ENCODE data around the gene CFAP299.
"Not testable (repeated sequence)": the region's sequence is repeated elsewhere in the genome, so short reads cannot be mapped to it uniquely, and the experiment has no call there.

The CFAP299 gene

DNA sequence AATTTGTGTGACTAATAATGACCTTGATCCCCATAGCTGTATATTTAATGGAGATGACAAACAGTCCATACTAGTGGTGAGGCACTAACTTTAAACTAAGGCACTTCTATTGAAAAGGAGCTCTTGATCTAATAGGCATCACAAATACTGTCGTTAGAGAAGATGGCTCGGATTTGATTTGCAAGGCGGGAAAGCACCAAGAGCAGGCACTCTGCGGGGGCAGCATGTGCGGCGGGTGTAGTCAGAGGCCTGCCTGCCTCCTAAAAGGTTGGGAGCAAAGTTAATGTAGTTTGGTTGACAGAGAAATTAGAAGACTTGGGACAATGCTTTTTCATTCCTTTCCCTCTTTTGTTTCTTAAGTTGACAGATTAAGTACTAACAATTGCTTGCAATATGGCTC lies 278.8 kb downstream of the CFAP299 start:
- DNase-seq = no peak

DNA sequence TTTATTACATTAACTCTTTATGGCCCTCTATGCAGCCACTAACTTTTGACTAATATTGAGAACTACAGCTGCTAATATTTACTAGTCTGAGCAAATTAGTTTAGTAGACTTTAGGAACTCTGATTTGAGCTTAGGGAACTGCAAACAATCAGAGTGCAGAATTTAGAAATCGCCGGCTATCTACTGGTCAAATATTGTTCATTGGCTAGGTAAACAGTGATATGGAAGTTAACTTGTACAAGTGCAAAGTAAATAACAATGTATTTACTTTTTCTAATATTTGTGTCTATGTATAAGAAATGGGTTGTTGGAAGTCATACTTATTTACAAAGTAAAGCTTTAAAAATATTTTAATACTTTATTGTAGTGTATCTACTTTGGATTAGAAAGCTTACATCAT lies 279.6 kb downstream of the CFAP299 start:
- DNase-seq = no peak

DNA sequence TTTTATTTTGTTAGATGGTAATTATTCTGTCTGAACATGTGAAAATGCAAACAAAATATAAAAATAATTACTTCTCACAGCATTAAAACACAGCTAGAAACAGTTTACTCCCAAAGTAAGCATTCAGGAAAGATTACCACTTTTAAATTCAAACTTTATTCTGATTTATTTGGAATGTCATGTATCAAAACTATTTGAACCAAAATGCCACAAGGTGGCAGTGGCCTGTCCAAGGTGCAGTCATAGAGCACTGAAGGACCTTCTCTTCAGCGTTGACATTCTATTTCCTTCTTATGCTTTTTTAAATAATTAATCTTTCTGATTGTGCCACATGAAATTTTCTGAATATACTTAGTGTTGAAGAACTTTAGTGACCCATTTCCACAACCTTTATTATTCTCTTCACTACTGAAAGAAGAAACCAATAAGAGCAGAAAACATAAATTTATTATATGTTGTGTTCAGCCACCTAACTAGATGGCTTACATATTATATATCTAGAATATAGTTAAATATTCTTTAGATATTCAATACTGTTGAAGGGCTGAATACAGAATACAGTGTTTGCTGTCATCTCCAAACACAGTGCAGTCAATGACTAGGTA lies 283.6 kb downstream of the CFAP299 start:
- DNase-seq = no peak

DNA sequence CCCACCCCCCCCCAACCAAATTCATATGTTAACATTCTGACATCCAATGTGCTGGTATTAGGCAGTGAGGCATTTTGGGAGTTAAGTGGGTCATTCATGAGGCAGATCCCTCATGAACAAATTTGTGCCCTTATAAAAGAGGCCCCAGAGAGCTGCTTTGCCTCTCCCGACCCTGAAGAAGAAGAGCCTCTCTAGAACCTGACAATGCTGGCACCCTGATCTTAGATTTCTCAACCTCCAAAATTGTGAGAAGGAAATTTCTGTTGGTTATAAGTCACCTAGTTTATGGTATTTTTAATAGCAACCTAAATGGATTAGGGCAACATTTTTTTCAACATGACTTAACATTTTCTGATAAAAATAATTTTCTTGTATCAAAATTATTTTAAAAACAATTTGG lies 296.3 kb downstream of the CFAP299 start:
- no peak for DNase-seq

DNA sequence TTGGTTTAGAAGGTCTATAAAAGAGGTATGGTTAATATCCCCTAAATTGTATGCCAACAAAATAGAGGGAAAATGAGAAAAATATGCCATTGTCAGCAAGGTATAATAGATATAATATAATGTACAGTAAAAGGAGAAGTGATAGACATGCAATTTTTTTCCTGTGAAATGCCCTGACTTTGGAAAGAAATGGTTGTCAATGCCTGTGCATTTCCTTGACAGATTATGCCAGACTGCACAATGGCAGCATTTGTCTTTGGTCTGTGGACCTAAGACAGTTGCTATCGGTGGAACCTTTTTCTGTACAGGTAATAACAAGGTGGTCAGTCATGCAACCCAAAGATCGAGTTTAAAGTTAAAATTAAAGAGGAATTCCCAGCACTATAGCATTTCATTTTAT lies 301.7 kb downstream of the CFAP299 start:
- no peak for DNase-seq

DNA sequence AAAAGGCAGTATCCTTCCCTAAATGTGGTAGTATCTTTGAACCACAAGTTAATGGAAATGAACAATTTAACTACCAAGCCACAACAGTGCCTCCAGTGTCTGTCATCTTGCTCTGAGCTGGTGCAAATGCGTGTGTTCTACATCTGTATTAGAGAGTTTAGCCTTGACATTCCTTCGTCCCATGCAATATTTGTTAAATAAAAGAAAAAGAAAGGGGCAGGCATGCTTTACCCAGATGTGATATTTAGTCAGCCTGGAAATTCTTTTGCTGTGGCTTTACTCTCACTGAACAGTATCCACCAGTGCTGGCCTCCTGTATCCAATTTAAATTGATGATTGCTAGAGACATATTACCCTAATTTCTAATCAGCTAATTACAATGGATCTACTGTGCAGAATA lies 310.5 kb downstream of the CFAP299 start:
- DNase-seq = no peak

DNA sequence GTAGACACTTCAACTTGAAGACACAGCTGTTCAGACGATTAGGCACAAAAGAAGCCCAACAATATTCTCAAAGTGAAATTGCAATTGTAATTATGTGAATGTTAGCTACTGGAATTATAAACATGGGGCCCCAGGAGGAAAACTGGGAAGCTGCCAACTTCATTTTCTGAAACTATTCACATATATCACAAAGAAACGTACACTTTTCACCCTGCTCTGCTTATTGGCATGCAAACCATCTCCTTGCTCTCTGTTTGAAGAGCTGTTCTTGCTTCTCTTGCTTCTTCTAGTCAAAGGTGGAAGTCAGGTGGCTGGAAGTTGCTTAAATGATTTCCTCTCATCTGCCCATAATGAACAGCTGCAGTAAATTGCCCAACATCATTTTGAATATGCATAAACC lies 320.1 kb downstream of the CFAP299 start:
- DNase-seq = no peak

DNA sequence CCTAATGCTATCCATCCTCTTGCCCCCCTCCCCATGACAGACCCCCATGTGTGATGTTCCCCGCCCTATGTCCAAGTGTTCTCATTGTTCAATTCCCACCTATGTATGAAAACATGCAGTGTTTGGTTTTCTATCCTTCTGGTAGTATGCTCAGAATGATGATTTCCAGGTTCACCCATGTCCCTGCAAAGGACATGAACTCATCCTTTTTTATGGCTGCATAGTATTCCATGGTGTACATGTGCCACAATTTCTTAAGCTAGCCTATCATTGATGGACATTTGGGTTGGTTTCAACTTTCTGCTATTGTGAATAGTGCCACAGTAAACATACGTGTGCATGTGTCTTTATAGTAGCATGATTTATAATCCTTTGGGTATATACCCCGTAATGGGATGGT lies 334.6 kb downstream of the CFAP299 start:
- not testable (repeated sequence) for DNase-seq

DNA sequence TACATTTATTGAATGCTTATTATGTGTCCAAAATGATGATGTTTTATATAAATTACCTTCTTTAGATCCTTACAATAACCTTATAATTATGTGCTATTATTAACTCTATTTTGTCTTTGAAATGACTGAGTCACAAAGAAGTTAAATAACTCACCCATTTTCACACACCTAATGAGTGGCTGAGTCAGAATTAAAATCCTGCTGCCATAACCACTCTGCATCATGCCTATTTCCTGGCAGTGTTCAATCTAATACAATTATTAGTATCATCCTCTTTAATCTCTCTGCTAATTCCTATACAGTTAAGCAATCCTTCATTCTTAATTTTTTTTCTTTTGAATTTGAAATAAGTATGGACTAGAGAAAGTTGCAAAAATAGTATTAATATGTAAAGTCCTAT lies 342.9 kb downstream of the CFAP299 start:
- DNase-seq = no peak

DNA sequence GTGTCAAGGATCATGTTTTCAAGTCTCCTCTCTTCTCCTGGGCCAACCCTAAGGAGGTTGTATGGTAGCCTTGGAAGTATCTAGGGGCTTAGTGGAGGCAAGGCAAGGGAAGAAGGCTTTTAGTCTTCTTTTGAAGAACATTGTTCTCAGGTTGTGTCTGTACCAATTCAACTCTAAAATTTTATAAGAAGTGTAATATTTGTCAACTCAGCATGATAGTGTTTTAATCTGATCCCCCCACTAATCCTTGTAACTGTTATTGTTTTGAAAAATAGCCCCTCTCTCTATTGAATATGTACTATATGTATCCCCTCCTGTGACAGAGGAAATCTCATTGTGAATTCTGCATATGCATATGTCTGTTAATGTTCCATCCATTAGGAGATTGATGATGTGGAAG lies 345.4 kb downstream of the CFAP299 start:
- no peak for DNase-seq

DNA sequence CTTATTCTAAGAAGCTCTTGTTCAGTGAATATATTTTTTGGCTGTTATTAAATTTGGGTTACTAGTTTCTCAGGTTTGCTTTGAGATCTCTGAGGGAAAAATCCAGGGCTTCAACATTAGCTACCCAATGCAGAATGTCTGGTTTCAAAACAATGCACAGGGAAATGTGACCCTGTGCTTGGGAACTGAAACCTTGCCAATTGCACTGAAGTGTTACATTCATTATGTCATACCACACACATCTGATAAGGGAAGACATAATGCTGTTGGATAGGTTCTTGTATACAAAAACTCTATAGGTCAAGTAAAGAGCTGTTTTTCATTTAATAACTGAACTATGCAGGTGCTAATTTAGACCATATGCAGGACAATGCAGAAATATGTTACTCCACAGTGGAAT lies 349.7 kb downstream of the CFAP299 start:
- no peak for DNase-seq

DNA sequence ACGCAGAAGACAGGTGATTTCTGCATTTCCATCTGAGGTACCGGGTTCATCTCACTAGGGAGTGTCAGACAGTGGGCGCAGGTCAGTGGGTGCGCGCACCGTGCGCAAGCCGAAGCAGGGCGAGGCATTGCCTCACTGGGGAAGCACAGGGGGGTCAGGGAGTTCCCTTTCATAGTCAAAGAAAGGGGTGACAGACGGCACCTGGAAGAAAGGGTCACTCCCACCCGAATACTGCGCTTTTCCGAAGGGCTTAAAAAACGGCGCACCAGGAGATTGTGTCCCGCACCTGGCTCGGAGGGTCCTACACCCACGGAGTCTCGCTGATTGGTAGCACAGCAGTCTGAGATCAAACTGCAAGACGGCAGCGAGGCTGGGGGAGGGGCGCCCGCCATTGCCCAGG lies 352.2 kb downstream of the CFAP299 start:
- not testable (repeated sequence) for DNase-seq

DNA sequence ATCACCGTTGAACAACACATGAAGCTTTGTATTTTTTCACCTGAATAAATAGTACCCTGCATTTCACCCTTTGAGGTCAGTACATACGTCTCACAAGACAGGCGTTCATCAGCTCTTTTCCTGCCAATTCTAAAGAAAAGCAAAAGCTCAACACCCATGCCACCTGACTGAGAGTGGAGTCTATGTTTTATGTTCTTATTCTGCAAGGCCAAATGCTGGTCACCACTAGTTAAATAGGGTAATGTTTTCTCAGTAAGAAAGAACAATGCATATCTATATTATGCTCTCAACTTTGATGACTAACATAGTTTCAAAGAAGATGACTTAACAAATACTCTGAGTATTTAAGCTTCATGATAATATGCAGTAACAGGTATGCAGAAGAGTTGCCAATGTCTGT lies 358.6 kb downstream of the CFAP299 start:
- DNase-seq = no peak

DNA sequence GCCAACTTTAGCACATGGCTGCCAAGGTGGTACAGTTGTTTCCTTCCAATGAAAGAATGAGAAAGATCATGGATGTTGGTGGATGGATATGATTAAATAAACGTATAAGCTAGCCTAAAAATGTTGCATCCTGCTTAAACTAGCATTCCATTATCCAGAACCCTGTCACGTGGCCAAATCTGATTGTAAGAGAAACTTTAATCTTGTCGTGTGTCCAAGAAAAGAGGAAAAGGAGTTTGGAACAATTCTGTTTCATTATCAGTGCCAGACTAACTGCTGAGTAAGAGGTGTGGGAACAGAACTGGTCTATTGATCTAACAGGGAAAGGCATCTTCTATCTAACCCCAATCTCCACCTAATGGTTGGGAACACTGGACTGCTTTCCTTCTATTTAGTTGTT lies 369.8 kb downstream of the CFAP299 start:
- no peak for DNase-seq

DNA sequence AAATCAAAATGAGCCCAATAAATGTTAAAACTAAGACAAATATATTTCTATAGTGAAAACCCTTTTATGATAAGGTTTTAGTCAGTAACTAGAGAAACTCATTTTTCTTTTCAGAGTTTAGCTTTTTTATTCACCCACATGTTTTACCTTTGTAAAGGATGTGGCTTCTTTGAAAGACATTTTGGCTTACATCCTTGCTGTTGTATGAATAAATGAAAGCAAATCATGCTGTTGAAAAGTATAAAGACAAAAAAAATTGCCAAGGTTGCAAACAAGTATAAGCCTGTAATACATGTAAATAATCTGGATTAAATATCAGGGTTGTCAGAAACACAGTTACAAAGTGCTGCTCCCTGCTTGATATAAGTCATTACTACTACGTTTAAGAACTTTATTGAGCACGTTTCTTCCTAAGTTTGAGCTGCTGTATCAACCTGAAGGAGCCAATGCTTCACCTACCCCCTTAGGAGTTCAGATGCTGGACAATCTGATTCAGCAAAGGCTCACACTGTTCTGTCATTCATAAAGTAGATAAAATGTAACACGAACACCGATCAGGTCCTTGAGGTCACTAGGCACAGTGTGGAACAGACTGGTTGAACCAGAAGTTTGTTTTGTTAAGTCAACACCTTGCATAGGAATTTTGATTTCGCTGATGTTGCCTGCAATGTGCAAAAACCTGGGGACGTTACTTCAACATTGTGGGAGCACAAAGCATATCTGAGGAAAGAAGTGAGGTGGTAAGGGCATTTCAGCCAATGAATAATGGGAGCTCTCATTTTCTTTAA lies 373.7 kb downstream of the CFAP299 start:
- no peak for DNase-seq

DNA sequence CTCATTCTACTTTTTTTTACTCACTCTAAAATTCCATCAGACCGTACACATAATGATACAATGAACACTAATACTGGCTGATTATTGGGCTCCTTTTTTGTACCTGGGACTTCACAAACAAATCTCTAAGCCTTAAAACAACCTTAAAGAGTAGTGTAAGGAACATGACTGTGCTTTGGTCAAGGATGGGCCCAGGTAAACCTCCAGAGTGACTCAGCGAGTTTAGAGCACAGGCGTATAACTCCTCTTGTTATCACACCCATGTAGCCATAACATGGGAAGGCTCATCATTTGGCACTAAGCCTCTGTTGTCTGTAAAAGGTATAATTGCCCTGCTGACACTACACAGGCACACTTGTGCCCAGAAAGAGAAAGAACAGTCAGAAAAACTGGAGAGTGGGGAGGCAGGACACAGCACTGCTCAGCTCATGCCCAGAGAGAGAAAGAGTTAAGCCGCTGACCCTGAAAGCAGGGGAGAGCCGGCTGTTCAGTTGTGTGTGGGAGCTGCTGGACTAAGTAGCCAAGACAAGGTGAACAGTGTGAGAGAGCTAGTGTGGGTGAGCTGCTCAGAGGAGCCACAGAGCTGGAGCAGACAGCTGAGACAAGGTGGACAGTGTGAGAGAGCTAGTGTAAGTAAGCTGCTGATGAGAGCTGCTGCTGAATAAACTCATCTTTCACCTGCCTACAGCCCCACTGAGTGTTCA lies 375.4 kb downstream of the CFAP299 start:
- DNase-seq = no peak

DNA sequence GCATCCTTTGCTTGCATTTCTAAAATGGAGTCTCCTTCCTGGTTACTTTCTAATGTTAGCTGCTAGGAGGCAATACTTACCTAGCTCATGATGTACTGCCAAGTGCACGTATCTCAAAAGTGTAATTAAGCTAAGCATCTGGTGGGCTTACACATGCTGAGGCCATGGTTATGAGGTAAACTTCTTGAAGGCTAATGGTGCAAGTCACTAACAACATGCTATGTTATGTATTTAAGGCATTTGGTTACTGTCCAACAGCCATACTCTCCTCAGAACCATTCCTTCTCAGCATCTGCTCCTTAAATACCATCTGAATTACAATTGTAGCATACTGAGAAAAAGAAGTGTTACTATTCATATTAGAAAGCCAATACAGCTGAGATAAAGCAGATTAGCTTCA lies 376.4 kb downstream of the CFAP299 start:
- DNase-seq = no peak

DNA sequence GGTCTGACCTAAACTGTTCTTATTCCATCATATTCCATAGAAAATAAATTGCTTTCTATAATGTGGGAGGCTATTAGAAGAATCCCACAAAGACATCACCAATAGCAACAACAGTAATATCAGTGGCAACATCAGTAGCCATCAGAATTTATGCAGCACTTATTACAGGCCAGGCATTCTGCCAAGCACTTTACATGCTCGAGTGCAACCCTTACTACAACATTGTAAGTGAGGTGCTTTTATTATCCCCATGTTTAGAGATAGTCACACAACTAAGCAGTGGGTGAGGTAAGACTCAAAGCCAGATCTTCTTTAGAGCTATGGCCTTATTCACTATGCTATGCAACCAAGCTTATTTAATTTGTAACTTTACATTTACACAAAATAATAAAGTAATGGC lies 377.9 kb downstream of the CFAP299 start:
- no peak for DNase-seq

DNA sequence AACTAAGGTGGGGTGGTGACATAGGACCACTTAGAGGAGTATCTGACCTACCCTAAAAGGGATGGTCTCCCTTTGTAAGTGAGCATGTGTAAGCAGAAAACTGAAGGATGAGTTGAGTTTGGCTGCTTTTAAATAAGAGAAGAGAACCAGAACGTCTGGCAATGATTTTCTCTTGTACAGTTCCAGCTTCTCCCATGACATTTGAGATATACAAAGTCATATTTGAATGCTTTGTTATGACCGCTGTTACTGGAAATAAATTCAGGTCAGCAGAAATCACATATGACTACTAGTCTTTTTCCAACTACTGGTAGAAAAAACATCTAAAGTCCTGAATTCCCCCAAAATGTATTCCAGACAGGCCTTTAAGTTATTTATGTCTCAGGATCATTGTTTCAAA lies 381.7 kb downstream of the CFAP299 start:
- DNase-seq = no peak

DNA sequence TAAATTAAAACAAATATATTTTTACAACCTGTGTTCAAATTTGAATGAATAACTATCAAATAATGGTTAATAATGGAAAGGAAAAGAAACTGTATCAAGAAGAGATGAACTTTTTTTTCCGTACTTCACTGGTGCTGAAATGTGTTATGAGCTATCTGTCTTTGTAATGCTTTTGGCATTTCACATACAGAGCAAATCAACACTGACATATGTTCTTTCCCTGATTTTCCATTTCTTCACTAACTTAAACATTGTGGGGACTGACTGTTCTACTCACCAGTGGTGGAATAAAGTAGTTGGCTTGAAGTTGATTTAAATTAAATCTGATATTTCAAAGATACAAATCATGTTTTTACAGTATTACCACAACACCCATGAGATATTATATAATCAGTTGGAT lies 390.9 kb downstream of the CFAP299 start:
- no peak for DNase-seq

DNA sequence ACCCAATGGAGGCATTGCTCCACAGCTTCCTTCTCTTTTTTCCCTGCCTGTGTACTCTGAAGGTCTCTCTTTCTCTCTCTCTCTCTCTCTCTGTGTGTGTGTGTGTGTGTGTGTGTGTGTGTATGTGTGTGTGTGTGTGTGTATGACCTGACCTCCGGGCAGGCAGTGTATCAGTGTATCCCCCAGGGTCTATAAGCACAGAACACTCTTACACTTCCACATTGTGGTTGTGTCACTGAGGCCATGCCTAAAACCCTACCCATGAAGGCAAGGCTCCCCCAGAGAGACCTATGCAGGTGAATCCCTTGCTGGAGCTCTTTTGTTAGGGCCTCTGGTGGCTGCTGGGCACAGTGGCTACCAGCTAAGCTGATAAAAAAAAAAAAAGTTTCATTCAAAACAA lies 394.6 kb downstream of the CFAP299 start:
- DNase-seq = no peak

DNA sequence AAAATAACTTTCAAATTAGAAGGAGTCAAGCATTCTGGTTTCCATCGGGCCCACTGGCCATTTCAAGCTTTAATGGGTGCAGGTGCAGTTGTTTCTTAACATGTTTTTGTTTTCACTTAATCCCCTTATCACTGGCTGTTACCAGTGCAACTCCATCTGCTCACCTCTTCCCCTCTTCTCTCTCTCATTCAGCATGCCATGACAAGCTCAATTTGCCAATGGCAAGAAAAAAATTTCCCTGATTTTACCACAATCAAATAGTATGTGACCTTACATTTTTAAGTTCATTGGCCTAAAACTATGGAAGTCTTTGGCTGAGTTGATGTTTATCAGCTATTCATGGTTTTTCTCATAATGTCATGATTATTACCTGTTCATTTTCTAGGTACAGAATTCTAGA lies 395.9 kb downstream of the CFAP299 start:
- DNase-seq = no peak

DNA sequence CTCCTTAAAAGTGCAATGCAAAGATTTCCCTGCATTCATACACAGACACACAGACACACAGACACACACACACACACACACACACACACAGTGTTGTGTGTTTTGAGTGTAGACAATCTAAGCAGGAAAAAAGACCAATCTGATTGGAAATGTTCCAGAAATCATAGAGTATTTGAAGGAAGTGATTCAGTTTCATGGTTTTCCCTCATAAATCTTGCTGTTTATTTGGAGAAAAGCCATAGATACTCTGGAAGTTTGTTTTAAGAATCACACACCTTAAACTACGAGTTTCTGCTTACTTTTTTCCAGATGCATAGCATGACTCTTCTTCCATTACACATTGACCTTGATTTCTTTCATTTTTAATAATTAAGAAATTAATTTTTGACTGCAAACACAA lies 396.5 kb downstream of the CFAP299 start:
- no peak for DNase-seq

DNA sequence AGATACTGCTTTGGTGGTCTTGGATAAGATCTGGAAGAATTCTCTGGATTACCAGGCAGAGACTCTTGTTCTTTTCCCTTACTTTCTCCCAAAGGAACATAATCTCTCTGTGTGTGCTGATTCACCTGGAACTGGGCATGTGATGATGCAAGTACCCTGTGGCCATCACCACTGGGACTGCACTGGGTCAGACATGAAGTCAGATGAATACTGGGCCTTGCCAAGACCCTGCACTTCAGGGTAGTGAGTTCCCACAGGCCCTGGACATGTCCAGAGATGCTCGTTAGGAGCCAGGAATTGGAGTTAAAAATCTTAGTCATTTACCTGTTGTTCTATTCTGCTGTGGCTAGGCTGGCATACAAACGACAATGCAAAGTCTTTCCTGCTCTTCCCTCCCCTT lies 404.8 kb downstream of the CFAP299 start:
- no peak for DNase-seq

All from NCI-H748 treated with DMSO at 0.1 percent for 48 hours (cell line).